Measurements from ENCODE around the gene GPR42. TPM values are rescaled to one million over a fixed set of nuclear protein-coding genes. Genes with fewer than 3 reads are reported as not detected.

The GPR42 gene
- total RNA-seq, 1 experiment from 2014 or later, result not detected

GRCh38 chr19:35360880-35361420, 9.9 kb upstream of the GPR42 start:
- no peaks in the 10 kb centered on the region for H3K36me3 ChIP-seq (ENCODE audit: insufficient read depth, low read length, poor library complexity, severe bottlenecking)
- no peak for DNase-seq (ENCODE audit: low spot score)
- no peak overlapping the region for H3K27ac ChIP-seq (ENCODE audit: low read depth, low read length, poor library complexity, severe bottlenecking)
- no TSS peak for BruUV-seq (replicated peaks)
- no peaks in the 10 kb centered on the region for H3K27me3 ChIP-seq (replicated peaks; ENCODE audit: insufficient read depth, low read depth, low read length, poor library complexity)
- ChIA-PET CTCF (no interaction called here), POLR2A (ENCODE audit: low non-redundant PET) (no interaction called here)
- H3K9me3 ChIP-seq (ENCODE audit: low read depth, low read length, poor library complexity, severe bottlenecking), result no peaks in the 10 kb centered on the region
- peaks cover 18% of the 10 kb centered on the region for H3K4me1 ChIP-seq (ENCODE audit: insufficient read depth, low read length, poor library complexity, severe bottlenecking)
- intact Hi-C loops (cut with micrococcal nuclease; ENCODE audit: unreplicated experiment), result no loop called here
- no peak for TF ChIP-seq CTCF (conservative IDR thresholded peaks at IDR 0.05; ENCODE audit: low read depth, low read length)
- no peak for TF ChIP-seq EZH2 (IDR thresholded peaks at IDR 0.05; ENCODE audit: borderline replicate concordance, low read depth, low read length, poor library complexity, severe bottlenecking)
- H3K4me3 ChIP-seq (ENCODE audit: low read depth, low read length, poor library complexity, severe bottlenecking), result no peak overlapping the region

- CTCF ChIA-PET, result no interaction called here
- POLR2A ChIA-PET (ENCODE audit: low non-redundant PET), result no interaction called here
Observed at GRCh38 chr19:35362261-35363000, 8.4 kb upstream of the GPR42 start.

GRCh38 chr19:35363001-35363590, 7.8 kb upstream of the GPR42 start:
- TF ChIP-seq EZH2 (IDR thresholded peaks at IDR 0.05; ENCODE audit: borderline replicate concordance, low read depth, low read length, poor library complexity, severe bottlenecking) (no peak), CTCF (conservative IDR thresholded peaks at IDR 0.05; ENCODE audit: low read depth, low read length) (no peak)
- DNase-seq (ENCODE audit: low spot score), result no peak
- intact Hi-C loops (cut with micrococcal nuclease; ENCODE audit: unreplicated experiment), result no loop called here
- no peaks in the 10 kb centered on the region for H3K36me3 ChIP-seq (ENCODE audit: insufficient read depth, low read length, poor library complexity, severe bottlenecking)
- H3K9me3 ChIP-seq (ENCODE audit: low read depth, low read length, poor library complexity, severe bottlenecking), result no peaks in the 10 kb centered on the region
- H3K27me3 ChIP-seq (replicated peaks; ENCODE audit: insufficient read depth, low read depth, low read length, poor library complexity), result peaks cover 3% of the 10 kb centered on the region
- no peak overlapping the region for H3K4me3 ChIP-seq (ENCODE audit: low read depth, low read length, poor library complexity, severe bottlenecking)
- no TSS peak for BruUV-seq (replicated peaks)
- POLR2A ChIA-PET (ENCODE audit: low non-redundant PET), result no interaction called here
- H3K4me1 ChIP-seq (ENCODE audit: insufficient read depth, low read length, poor library complexity, severe bottlenecking), result peaks cover 4% of the 10 kb centered on the region
- CTCF ChIA-PET, result no interaction called here
- H3K27ac ChIP-seq (ENCODE audit: low read depth, low read length, poor library complexity, severe bottlenecking), result no peak overlapping the region

More at GRCh38 chr19:35362261-35363000, 8.4 kb upstream of the GPR42 start:
- Histone ChIP-seq H3K4me1 (ENCODE audit: insufficient read depth, low read length, poor library complexity, severe bottlenecking) (peaks cover 10% of the 10 kb centered on the region), H3K4me3 (ENCODE audit: low read depth, low read length, poor library complexity, severe bottlenecking) (no peak overlapping the region), H3K9me3 (ENCODE audit: low read depth, low read length, poor library complexity, severe bottlenecking) (no peaks in the 10 kb centered on the region), H3K27me3 (replicated peaks; ENCODE audit: insufficient read depth, low read depth, low read length, poor library complexity) (no peaks in the 10 kb centered on the region), H3K27ac (ENCODE audit: low read depth, low read length, poor library complexity, severe bottlenecking) (no peak overlapping the region), H3K36me3 (ENCODE audit: insufficient read depth, low read length, poor library complexity, severe bottlenecking) (no peaks in the 10 kb centered on the region)
- no TSS peak for BruUV-seq (replicated peaks)
- TF ChIP-seq CTCF (conservative IDR thresholded peaks at IDR 0.05; ENCODE audit: low read depth, low read length) (no peak), EZH2 (IDR thresholded peaks at IDR 0.05; ENCODE audit: borderline replicate concordance, low read depth, low read length, poor library complexity, severe bottlenecking) (no peak)
- DNase-seq (ENCODE audit: low spot score), result no peak
- intact Hi-C loops (cut with micrococcal nuclease; ENCODE audit: unreplicated experiment), result no loop called here
